ENCODE measurements around the gene KIAA1143. TPM values are rescaled to one million over a fixed set of nuclear protein-coding genes. Genes with fewer than 3 reads are reported as not detected.

The KIAA1143 gene
- total and polyA plus RNA-seq, 2 of the 13 experiments (the other 11 are each of a cell fraction or from before 2014, with no cell fraction given): 9.9 to 27.2 TPM

- TF ChIP-seq SNAPC2 (CRISPR knock-in tag; IDR thresholded peaks at IDR 0.05) (peak; percentile 66; the same call in 1 of the 2 replicates), ZSCAN29 (CRISPR knock-in tag; conservative IDR thresholded peaks at IDR 0.05) (0 out of 2 replicates have a peak, but pooled peaks have one; percentile 49), SNRNP70 (IDR thresholded peaks at IDR 0.05; ENCODE audit: low read depth, low read length) (no peak), NAIF1 (CRISPR knock-in tag; IDR thresholded peaks at IDR 0.05; ENCODE audit: borderline replicate concordance) (no peak), TRAFD1 (CRISPR knock-in tag; IDR thresholded peaks at IDR 0.05; ENCODE audit: borderline replicate concordance) (no peak), RBM39 (IDR thresholded peaks at IDR 0.05; ENCODE audit: low read depth, low read length, poor library complexity, severe bottlenecking) (peak; percentile 76), MIER3 (CRISPR knock-in tag; IDR thresholded peaks at IDR 0.05; ENCODE audit: borderline replicate concordance) (peak; percentile 89; the same call in 1 of the 2 replicates), KLF6 (CRISPR knock-in tag; IDR thresholded peaks at IDR 0.05) (peak; percentile 72; the same call in 1 of the 2 replicates), PAX8 (CRISPR knock-in tag; IDR thresholded peaks at IDR 0.05; ENCODE audit: borderline replicate concordance) (0 out of 2 replicates have a peak, but pooled peaks have one; percentile 65), CBX1 (IDR thresholded peaks at IDR 0.05; ENCODE audit: low read depth) (peak; percentile 90), PBX3 (CRISPR knock-in tag; IDR thresholded peaks at IDR 0.05; ENCODE audit: borderline replicate concordance) (no peak), CREBL2 (CRISPR knock-in tag; IDR thresholded peaks at IDR 0.05; ENCODE audit: borderline replicate concordance) (no peak), E2F1 (CRISPR knock-in tag; IDR thresholded peaks at IDR 0.05) (peak; percentile 99), PRDM4 (CRISPR knock-in tag; IDR thresholded peaks at IDR 0.05; ENCODE audit: borderline replicate concordance) (no peak), ZBTB3 (CRISPR knock-in tag; IDR thresholded peaks at IDR 0.05; ENCODE audit: borderline replicate concordance, low read depth) (peak; percentile 31; the same call in 1 of the 2 replicates), ZNF639 (CRISPR knock-in tag; conservative IDR thresholded peaks at IDR 0.05) (peak; percentile 75; the same call in 1 of the 2 replicates), ZNF230 (CRISPR knock-in tag; IDR thresholded peaks at IDR 0.05) (no peak), TBP (CRISPR knock-in tag; IDR thresholded peaks at IDR 0.05) (no peak), ZNF468 (CRISPR knock-in tag; IDR thresholded peaks at IDR 0.05) (peak; percentile 53; the same call in 1 of the 2 replicates), ZC3H13 (CRISPR knock-in tag; IDR thresholded peaks at IDR 0.05) (0 out of 2 replicates have a peak, but pooled peaks have one; percentile 44)
Measured at GRCh38 chr3:44761424-44762169, at the start of gene KIAA1143, which contains the start of gene KIF15 (continued).

Data from HepG2 (cell line).